NB4 (cell line): ENCODE measurements around the gene PITHD1.
"Not testable (repeated sequence)": the region's sequence is repeated elsewhere in the genome, so short reads cannot be mapped to it uniquely, and the experiment has no call there.

Experiments used
- CTCF ChIP-seq: IDR thresholded peaks from one replicate; pipeline ENCODE4 v1.5.1; 2012; ENCODE audit warnings: low read depth, low read length
- MYC ChIP-seq: IDR thresholded peaks from 2 replicates; pipeline ENCODE4 v1.6.1; 2011; ENCODE audit warnings: low read depth, low read length
- POLR2A ChIP-seq: IDR thresholded peaks from 2 replicates; pipeline ENCODE4 v1.6.1; 2011; ENCODE audit warnings: mild to moderate bottlenecking; ENCODE audit not compliant: insufficient read length; ENCODE audit errors: extremely low read depth

GRCh38 chr1:23826590-23826989 lies 48.4 kb downstream of the PITHD1 start:
- not testable (repeated sequence) for TF ChIP-seq CTCF, POLR2A, MYC
